K562 (cell line): Measurements from ENCODE around the gene PWP2.

Experiments
- ARNT ChIP-seq, 2 experiments: fragments of 450-650 bp; IDR thresholded peaks; 2 replicates each; pipeline ENCODE4 v1.6.1; 2016; ENCODE audit warnings: mild to moderate bottlenecking in 1 of 2
- GTF2E2 ChIP-seq: fragments of 200-800 bp; sonication (Bioruptor generic); IDR thresholded peaks from 2 replicates; pipeline ENCODE4 v1.6.1; 2016; ENCODE audit warnings: missing genetic modification characterization, missing compliant biosample characterization
- MXI1 ChIP-seq: IDR thresholded peaks from 2 replicates; pipeline ENCODE4 v1.6.1; 2011; ENCODE audit warnings: low read depth, mild to moderate bottlenecking, improper control_type of control experiment, low read length
- PREB ChIP-seq: sonication (generic); formaldehyde crosslinking; IDR thresholded peaks from 2 replicates; pipeline ENCODE4 v1.8.1; 2023; ENCODE audit warnings: mild to moderate bottlenecking, missing genetic modification reagents
- RFX5 ChIP-seq: IDR thresholded peaks from 2 replicates; pipeline ENCODE4 v1.6.1; 2011; ENCODE audit warnings: low read depth, mild to moderate bottlenecking, improper control_type of control experiment, low read length
- ZC3H4 ChIP-seq: sonication (generic); formaldehyde crosslinking; IDR thresholded peaks from 2 replicates; pipeline ENCODE4 v1.9.0; 2021; ENCODE audit warnings: missing genetic modification reagents, borderline replicate concordance
- TF ChIP-seq, protein P1 (sequence below): fragments of 250-450 bp; sonication (Bioruptor Pico); IDR thresholded peaks from 2 replicates; pipeline ENCODE4 v1.5.0; 2020; ENCODE audit warnings: mild to moderate bottlenecking
- TF ChIP-seq, protein P2 (sequence below): fragments of 250-450 bp; sonication (Bioruptor Pico); IDR thresholded peaks from 2 replicates; pipeline ENCODE4 v1.8.0; 2021; ENCODE audit warnings: mild to moderate bottlenecking, moderate library complexity

DNA sequence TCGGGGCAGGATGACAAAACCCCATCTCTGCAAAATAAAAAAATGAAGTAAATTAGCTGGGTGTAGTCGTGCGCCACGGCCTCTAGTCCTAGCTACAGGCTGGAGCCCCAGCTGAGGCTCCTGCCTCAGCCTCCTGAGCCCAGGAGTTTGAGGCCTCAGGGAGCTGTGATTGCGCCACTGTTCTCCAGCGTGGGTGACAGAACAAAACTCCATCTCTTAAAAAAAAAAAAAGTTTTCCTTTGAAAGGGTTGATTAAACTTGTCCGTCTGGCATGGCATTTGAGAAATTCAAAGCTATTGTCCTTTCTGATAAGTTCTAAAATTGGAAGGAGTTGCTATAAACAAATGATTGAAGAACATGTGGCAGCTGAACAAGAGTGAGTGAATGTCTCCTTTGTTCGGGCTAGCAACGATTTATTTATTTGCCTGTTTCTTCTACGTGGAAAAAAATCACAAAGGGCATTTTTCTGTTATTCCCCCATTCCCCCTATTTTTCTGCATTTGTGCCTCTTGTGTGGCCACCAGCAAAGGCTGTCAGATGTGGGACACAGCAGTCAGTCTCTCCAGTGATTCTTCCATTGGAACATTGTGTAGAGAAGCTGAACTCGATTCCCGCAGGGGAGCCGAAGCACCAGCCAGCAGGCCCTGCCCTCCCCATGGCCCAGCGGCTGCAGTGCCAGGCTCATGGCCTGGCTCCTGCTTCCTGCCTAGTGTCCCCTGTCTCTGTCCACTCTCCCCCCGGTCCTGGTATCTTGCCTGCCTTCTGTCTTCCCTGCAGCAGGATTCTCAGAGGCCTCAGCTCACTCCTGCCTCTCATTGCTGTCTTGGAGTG, 21.5 kb upstream of the PWP2 start:
- TF ChIP-seq, protein P1, sequence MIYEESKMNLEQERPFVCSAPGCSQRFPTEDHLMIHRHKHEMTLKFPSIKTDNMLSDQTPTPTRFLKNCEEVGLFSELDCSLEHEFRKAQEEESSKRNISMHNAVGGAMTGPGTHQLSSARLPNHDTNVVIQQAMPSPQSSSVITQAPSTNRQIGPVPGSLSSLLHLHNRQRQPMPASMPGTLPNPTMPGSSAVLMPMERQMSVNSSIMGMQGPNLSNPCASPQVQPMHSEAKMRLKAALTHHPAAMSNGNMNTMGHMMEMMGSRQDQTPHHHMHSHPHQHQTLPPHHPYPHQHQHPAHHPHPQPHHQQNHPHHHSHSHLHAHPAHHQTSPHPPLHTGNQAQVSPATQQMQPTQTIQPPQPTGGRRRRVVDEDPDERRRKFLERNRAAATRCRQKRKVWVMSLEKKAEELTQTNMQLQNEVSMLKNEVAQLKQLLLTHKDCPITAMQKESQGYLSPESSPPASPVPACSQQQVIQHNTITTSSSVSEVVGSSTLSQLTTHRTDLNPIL = no peak
- TF ChIP-seq, protein P2, sequence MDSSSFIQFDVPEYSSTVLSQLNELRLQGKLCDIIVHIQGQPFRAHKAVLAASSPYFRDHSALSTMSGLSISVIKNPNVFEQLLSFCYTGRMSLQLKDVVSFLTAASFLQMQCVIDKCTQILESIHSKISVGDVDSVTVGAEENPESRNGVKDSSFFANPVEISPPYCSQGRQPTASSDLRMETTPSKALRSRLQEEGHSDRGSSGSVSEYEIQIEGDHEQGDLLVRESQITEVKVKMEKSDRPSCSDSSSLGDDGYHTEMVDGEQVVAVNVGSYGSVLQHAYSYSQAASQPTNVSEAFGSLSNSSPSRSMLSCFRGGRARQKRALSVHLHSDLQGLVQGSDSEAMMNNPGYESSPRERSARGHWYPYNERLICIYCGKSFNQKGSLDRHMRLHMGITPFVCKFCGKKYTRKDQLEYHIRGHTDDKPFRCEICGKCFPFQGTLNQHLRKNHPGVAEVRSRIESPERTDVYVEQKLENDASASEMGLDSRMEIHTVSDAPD (CRISPR knock-in tag) = no peak
- TF ChIP-seq GTF2E2 (tag) (no peak), PREB (CRISPR knock-in tag) (no peak), RFX5 (no peak), MXI1 (no peak), ZC3H4 (CRISPR knock-in tag) (no peak), ARNT (IDR thresholded peaks at IDR 0.05) (no peak)
